SKM-1 (cell line): ENCODE measurements around the gene CTNNBIP1.
"Not testable (repeated sequence)": the region's sequence is repeated elsewhere in the genome, so short reads cannot be mapped to it uniquely, and the experiment has no call there.

Source experiments
- DNase-seq: peaks from one replicate; lab custom pipeline; 2025; ENCODE audit not compliant: unreplicated experiment; lab: John Stamatoyannopoulos, UW

CTNNBIP1 gene

GRCh38 chr1:9910076-9910422 lies at the start of gene CTNNBIP1:
CTNNBIP1 (minus strand) TSS chr1:9910269; CDS start chr1:9872064, 38,205 bp downstream.
- DNase-seq: peak; percentile 98

- DNase-seq: no peak
Observed at GRCh38 chr1:9957726-9958125, 47.7 kb upstream of the CTNNBIP1 start.

- no peak for DNase-seq
Observed at GRCh38 chr1:9946315-9946714, 36.2 kb upstream of the CTNNBIP1 start.

GRCh38 chr1:9942939-9943788 lies 33.1 kb upstream of the CTNNBIP1 start, which contains the start of the genes LZIC and NMNAT1:
LZIC (minus strand) TSS chr1:9943391; CDS start chr1:9936619, 6,772 bp downstream.
NMNAT1 (plus strand) TSS chr1:9943475; CDS start chr1:9972074, 28,599 bp downstream.
- DNase-seq: peak; percentile 71

- DNase-seq: peak; percentile 26
Observed at GRCh38 chr1:9942399-9942938, 32.4 kb upstream of the CTNNBIP1 start.

- no peak for DNase-seq
Observed at GRCh38 chr1:9929431-9930385, 19.6 kb upstream of the CTNNBIP1 start.

- DNase-seq: no peak
Observed at GRCh38 chr1:9927259-9927658, 17.2 kb upstream of the CTNNBIP1 start.

GRCh38 chr1:9922342-9922741 lies 12.3 kb upstream of the CTNNBIP1 start:
- no peak for DNase-seq

GRCh38 chr1:9920606-9921005 lies 10.5 kb upstream of the CTNNBIP1 start:
- no peak for DNase-seq

- DNase-seq: no peak
Observed at GRCh38 chr1:9917901-9918300, 7.8 kb upstream of the CTNNBIP1 start.

- DNase-seq: not testable (repeated sequence)
Observed at GRCh38 chr1:9917495-9917894, 7.4 kb upstream of the CTNNBIP1 start.

GRCh38 chr1:9916452-9916851 lies 6.4 kb upstream of the CTNNBIP1 start:
- no peak for DNase-seq

GRCh38 chr1:9914610-9914937 lies 4.5 kb upstream of the CTNNBIP1 start:
- no peak for DNase-seq

GRCh38 chr1:9912264-9912936 lies 2.3 kb upstream of the CTNNBIP1 start:
- no peak for DNase-seq

- DNase-seq: peak; percentile 98
Observed at GRCh38 chr1:9910423-9911178, 532 bp upstream of the CTNNBIP1 start.

GRCh38 chr1:9909234-9910046 lies 629 bp downstream of the CTNNBIP1 start:
- DNase-seq: no peak

GRCh38 chr1:9908871-9909233 lies 1.2 kb downstream of the CTNNBIP1 start:
- no peak for DNase-seq

- DNase-seq: no peak
Observed at GRCh38 chr1:9907441-9907840, 2.6 kb downstream of the CTNNBIP1 start.

- DNase-seq: no peak
Observed at GRCh38 chr1:9906466-9906865, 3.6 kb downstream of the CTNNBIP1 start.
